ENCODE measurements around the gene ZNF771. TPM values are rescaled to one million over a fixed set of nuclear protein-coding genes. Genes with fewer than 3 reads are reported as not detected.

The ZNF771 gene
- polyA plus RNA-seq, 1 experiment: 9.3 TPM

- peaks cover 4% of the 10 kb centered on the region for H3K27me3 ChIP-seq (ENCODE audit: control insufficient read depth, insufficient read depth, low read length)
- TF ChIP-seq, protein P1, sequence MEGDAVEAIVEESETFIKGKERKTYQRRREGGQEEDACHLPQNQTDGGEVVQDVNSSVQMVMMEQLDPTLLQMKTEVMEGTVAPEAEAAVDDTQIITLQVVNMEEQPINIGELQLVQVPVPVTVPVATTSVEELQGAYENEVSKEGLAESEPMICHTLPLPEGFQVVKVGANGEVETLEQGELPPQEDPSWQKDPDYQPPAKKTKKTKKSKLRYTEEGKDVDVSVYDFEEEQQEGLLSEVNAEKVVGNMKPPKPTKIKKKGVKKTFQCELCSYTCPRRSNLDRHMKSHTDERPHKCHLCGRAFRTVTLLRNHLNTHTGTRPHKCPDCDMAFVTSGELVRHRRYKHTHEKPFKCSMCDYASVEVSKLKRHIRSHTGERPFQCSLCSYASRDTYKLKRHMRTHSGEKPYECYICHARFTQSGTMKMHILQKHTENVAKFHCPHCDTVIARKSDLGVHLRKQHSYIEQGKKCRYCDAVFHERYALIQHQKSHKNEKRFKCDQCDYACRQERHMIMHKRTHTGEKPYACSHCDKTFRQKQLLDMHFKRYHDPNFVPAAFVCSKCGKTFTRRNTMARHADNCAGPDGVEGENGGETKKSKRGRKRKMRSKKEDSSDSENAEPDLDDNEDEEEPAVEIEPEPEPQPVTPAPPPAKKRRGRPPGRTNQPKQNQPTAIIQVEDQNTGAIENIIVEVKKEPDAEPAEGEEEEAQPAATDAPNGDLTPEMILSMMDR (IDR thresholded peaks at IDR 0.05; ENCODE audit: low read depth, low read length): no peak
- peaks cover 6% of the 10 kb centered on the region for H3K9me3 ChIP-seq (ENCODE audit: control insufficient read depth, insufficient read depth, low read length)
- no peak for DNase-seq (ENCODE audit: low read depth, low spot score)
- H3K4me3 ChIP-seq (ENCODE audit: low read depth, low read length): peak overlapping the region; percentile 83
- POLR2A ChIA-PET: interaction anchor here (1.0 to 1.1 kb wide), 3 partner anchors 27 to 127 kb away, joined by 3 to 5 read pairs (median 4); partner anchors contain the start of gene ZNF688
- H3K27ac ChIP-seq (ENCODE audit: low read depth, low read length): peak overlapping the region; percentile 86
- CTCF ChIA-PET: interaction anchor here (2.4 kb wide), 1 partner anchor 15 kb away, joined by 8 read pairs; the partner anchor contains the start of gene DCTPP1
Measured at GRCh38 chr16:30444231-30445148, 37.1 kb downstream of the ZNF771 start.

GRCh38 chr16:30445149-30445407 is 37.7 kb downstream of the ZNF771 start:
- ChIA-PET POLR2A (interaction anchor here (1.0 to 1.1 kb wide), 3 partner anchors 27 to 127 kb away, joined by 3 to 5 read pairs (median 4); partner anchors contain the start of gene ZNF688), CTCF (interaction anchor here (2.4 kb wide), 1 partner anchor 16 kb away, joined by 8 read pairs; the partner anchor contains the start of gene DCTPP1)
- TF ChIP-seq, protein P1 (IDR thresholded peaks at IDR 0.05; ENCODE audit: low read depth, low read length): no peak
- H3K9me3 ChIP-seq (ENCODE audit: control insufficient read depth, insufficient read depth, low read length): peaks cover 6% of the 10 kb centered on the region
- DNase-seq (ENCODE audit: low read depth, low spot score): no peak
- H3K27ac ChIP-seq (ENCODE audit: low read depth, low read length): peak overlapping the region; percentile 86
- H3K27me3 ChIP-seq (ENCODE audit: control insufficient read depth, insufficient read depth, low read length): peaks cover 4% of the 10 kb centered on the region
- peak overlapping the region; percentile 83 for H3K4me3 ChIP-seq (ENCODE audit: low read depth, low read length)

DNA sequence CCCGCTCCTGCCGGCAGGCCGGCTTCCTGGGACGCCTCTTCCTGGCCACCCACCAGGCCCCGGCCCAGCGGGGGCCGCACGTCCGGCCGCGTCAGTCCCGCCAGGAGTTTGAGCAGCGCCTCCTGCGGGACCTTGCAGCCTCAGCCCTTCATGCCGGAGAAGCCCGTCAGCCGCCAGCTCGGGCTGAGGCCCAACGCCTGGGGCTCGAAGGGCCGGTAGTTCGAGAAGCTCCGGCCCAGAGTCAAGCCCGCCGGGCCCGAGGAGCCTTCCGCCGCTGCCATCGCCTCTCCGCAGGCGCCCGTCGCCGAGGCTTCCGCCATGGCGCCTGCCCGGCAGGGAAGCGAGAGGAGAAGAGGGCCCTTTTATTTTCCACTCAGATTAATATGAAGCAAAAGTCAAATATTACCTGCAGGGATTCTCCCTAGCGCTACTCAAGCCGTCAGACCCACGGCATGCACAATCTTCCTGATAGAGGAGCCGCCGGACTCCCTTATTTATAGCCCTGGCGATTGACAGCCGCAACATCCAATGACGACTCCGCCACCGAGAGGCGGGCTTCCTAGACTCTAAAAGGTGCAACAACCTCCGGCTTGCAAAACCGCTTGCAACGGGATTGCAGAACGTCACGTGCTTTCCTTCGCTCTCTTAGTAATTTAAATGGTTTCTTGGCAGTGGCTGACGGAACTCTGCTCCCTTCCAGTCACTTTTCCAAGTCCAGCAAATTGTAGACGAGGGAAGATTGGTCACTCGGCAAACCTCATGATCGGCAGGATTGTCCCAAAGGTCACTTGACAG is 38.2 kb downstream of the ZNF771 start, which contains the start of gene SEPHS2:
SEPHS2 (minus strand) TSS at position 467 of the 795 bp plus-strand sequence; CDS start at position 320, 147 bp downstream.
- H3K9me3 ChIP-seq (ENCODE audit: control insufficient read depth, insufficient read depth, low read length): peaks cover 6% of the 10 kb centered on the region
- H3K4me3 ChIP-seq (ENCODE audit: low read depth, low read length): peak within 1 kb of the TSS; percentile 83
- TF ChIP-seq, protein P1 (IDR thresholded peaks at IDR 0.05; ENCODE audit: low read depth, low read length): peak; percentile 54
- DNase-seq (ENCODE audit: low read depth, low spot score): peak; percentile 92
- ChIA-PET POLR2A (interaction anchor here (1.0 to 1.1 kb wide), 3 partner anchors 28 to 126 kb away, joined by 3 to 5 read pairs (median 4); partner anchors contain the start of gene ZNF688), CTCF (interaction anchor here (0.7 to 2.4 kb wide), 4 partner anchors 16 to 353 kb away, joined by 3 to 10 read pairs (median 6); partner anchors contain the start of gene DCTPP1)
- H3K27ac ChIP-seq (ENCODE audit: low read depth, low read length): peak within 1 kb of the TSS; percentile 86
- peaks cover 4% of the 10 kb centered on the region for H3K27me3 ChIP-seq (ENCODE audit: control insufficient read depth, insufficient read depth, low read length)

DNA sequence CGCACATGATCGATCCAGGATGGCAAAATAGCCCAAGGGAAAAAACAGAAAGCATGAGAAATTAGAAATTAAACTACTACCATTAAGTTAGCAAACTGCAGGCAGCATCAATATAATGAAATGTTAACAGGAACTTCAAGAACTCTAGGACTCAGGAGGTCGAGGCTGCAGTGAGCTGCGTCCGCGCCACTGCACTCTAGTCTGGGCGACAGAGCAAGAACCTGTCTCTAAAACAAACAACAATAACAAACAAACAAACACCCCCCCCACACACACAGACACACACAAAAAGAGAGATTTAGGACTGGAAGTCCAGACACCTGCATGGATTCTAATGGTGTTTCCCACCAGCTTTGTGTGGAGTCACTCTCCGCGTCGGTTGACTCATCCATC is 38.8 kb downstream of the ZNF771 start:
- H3K27ac ChIP-seq (ENCODE audit: low read depth, low read length): peak overlapping the region; percentile 43
- CTCF ChIA-PET: interaction anchor here (1.5 to 2.4 kb wide), 4 partner anchors 17 to 183 kb away, joined by 3 to 10 read pairs (median 6); partner anchors contain the start of gene DCTPP1
- peak overlapping the region; percentile 83 for H3K4me3 ChIP-seq (ENCODE audit: low read depth, low read length)
- H3K27me3 ChIP-seq (ENCODE audit: control insufficient read depth, insufficient read depth, low read length): peaks cover 4% of the 10 kb centered on the region
- H3K9me3 ChIP-seq (ENCODE audit: control insufficient read depth, insufficient read depth, low read length): peaks cover 6% of the 10 kb centered on the region
- TF ChIP-seq, protein P1 (IDR thresholded peaks at IDR 0.05; ENCODE audit: low read depth, low read length): no peak
- no peak for DNase-seq (ENCODE audit: low read depth, low spot score)
- POLR2A ChIA-PET: no interaction called here

Measured in AG04450 (cell line).